ENCODE measurements around the gene CEP152. TPM values are rescaled to one million over a fixed set of nuclear protein-coding genes. Genes with fewer than 3 reads are reported as not detected.
A peak's percentile ranks its signal among the peaks of the same experiment; 100 is the strongest.
"Not testable (repeated sequence)": the region's sequence is repeated elsewhere in the genome, so short reads cannot be mapped to it uniquely, and the experiment has no call there.

Gene CEP152
- 28.9 and 43.2 TPM in 2 replicates for total RNA-seq (2014; rRNA removed; shearing (Covaris generic); ENCODE audit: low replicate concordance)

- peaks cover 51% of the 10 kb centered on the region for H3K79me2 ChIP-seq (ENCODE audit: low read length)
- peak within 1 kb of the TSS; percentile 83 for H3K9ac ChIP-seq (ENCODE audit: low read length)
- H3K9me3 ChIP-seq (ENCODE audit: low read length), result no peaks in the 10 kb centered on the region
- peak within 1 kb of the TSS; percentile 83 for H3K4me3 ChIP-seq (ENCODE audit: low read length)
- peaks cover 51% of the 10 kb centered on the region for H3K4me1 ChIP-seq (ENCODE audit: low read length)
- peaks cover 1% of the 10 kb centered on the region; the same call in 1 of the 2 replicates for H3K36me3 ChIP-seq (ENCODE audit: insufficient read depth, low read length)
- H3K4me2 ChIP-seq (ENCODE audit: low read depth, low read length, poor library complexity, severe bottlenecking), result peak within 1 kb of the TSS; percentile 98
- no peaks in the 10 kb centered on the region for H4K20me1 ChIP-seq (ENCODE audit: insufficient read depth, low read depth, low read length)
- DNase-seq, result peak; percentile 100
- H3K27ac ChIP-seq (ENCODE audit: low read length), result peak within 1 kb of the TSS; percentile 66
- no peaks in the 10 kb centered on the region for H3K27me3 ChIP-seq (ENCODE audit: low read length)
- no peaks in the 10 kb centered on the region for H3K9me2 ChIP-seq (replicated peaks; ENCODE audit: insufficient read depth, low read length)
- H2AFZ ChIP-seq (ENCODE audit: low read length), result peak within 1 kb of the TSS; percentile 96; the same call in 1 of the 2 replicates
These were observed at the start of gene CEP152 for GRCh38 chr15:48810414-48811324. TSS of gene CEP152 (minus strand) at chr15:48811069. CDS start at chr15:48805649, 5,420 bp downstream.

- Histone ChIP-seq H3K79me2 (ENCODE audit: low read length) (no peaks in the 10 kb centered on the region), H3K4me3 (ENCODE audit: low read length) (no peak overlapping the region), H3K9me3 (ENCODE audit: low read length) (no peaks in the 10 kb centered on the region), H3K9ac (ENCODE audit: low read length) (no peak overlapping the region), H3K9me2 (replicated peaks; ENCODE audit: insufficient read depth, low read length) (no peaks in the 10 kb centered on the region), H3K4me1 (ENCODE audit: low read length) (peaks cover 4% of the 10 kb centered on the region; the same call in 1 of the 2 replicates), H2AFZ (ENCODE audit: low read length) (no peak overlapping the region), H4K20me1 (ENCODE audit: insufficient read depth, low read depth, low read length) (no peaks in the 10 kb centered on the region), H3K36me3 (ENCODE audit: insufficient read depth, low read length) (no peaks in the 10 kb centered on the region), H3K27ac (ENCODE audit: low read length) (no peak overlapping the region), H3K4me2 (ENCODE audit: low read depth, low read length, poor library complexity, severe bottlenecking) (no peak overlapping the region), H3K27me3 (ENCODE audit: low read length) (no peaks in the 10 kb centered on the region)
- DNase-seq, result no peak
These were observed 48.6 kb upstream of the CEP152 start for GRCh38 chr15:48859426-48859825.

GRCh38 chr15:48858401-48858800 lies 47.5 kb upstream of the CEP152 start:
- H3K4me2 ChIP-seq (ENCODE audit: low read depth, low read length, poor library complexity, severe bottlenecking), result no peak overlapping the region
- H3K79me2 ChIP-seq (ENCODE audit: low read length), result no peaks in the 10 kb centered on the region
- H3K27me3 ChIP-seq (ENCODE audit: low read length), result no peaks in the 10 kb centered on the region
- no peaks in the 10 kb centered on the region for H3K36me3 ChIP-seq (ENCODE audit: insufficient read depth, low read length)
- H3K4me3 ChIP-seq (ENCODE audit: low read length), result no peak overlapping the region
- no peaks in the 10 kb centered on the region for H3K9me3 ChIP-seq (ENCODE audit: low read length)
- H3K27ac ChIP-seq (ENCODE audit: low read length), result no peak overlapping the region
- no peak overlapping the region for H3K9ac ChIP-seq (ENCODE audit: low read length)
- H2AFZ ChIP-seq (ENCODE audit: low read length), result no peak overlapping the region
- peaks cover 4% of the 10 kb centered on the region; the same call in 1 of the 2 replicates for H3K4me1 ChIP-seq (ENCODE audit: low read length)
- no peaks in the 10 kb centered on the region for H4K20me1 ChIP-seq (ENCODE audit: insufficient read depth, low read depth, low read length)
- DNase-seq, result no peak
- H3K9me2 ChIP-seq (replicated peaks; ENCODE audit: insufficient read depth, low read length), result no peaks in the 10 kb centered on the region

- no peaks in the 10 kb centered on the region for H3K79me2 ChIP-seq (ENCODE audit: low read length)
- H3K36me3 ChIP-seq (ENCODE audit: insufficient read depth, low read length), result no peaks in the 10 kb centered on the region
- H3K27me3 ChIP-seq (ENCODE audit: low read length), result no peaks in the 10 kb centered on the region
- H3K4me2 ChIP-seq (ENCODE audit: low read depth, low read length, poor library complexity, severe bottlenecking), result no peak overlapping the region
- no peak for DNase-seq
- no peak overlapping the region for H3K9ac ChIP-seq (ENCODE audit: low read length)
- no peak overlapping the region for H3K4me3 ChIP-seq (ENCODE audit: low read length)
- H3K27ac ChIP-seq (ENCODE audit: low read length), result no peak overlapping the region
- H3K9me2 ChIP-seq (replicated peaks; ENCODE audit: insufficient read depth, low read length), result no peaks in the 10 kb centered on the region
- no peaks in the 10 kb centered on the region for H3K9me3 ChIP-seq (ENCODE audit: low read length)
- no peaks in the 10 kb centered on the region for H4K20me1 ChIP-seq (ENCODE audit: insufficient read depth, low read depth, low read length)
- peaks cover 4% of the 10 kb centered on the region; the same call in 1 of the 2 replicates for H3K4me1 ChIP-seq (ENCODE audit: low read length)
- no peak overlapping the region for H2AFZ ChIP-seq (ENCODE audit: low read length)
These were observed 46.1 kb upstream of the CEP152 start for GRCh38 chr15:48856942-48857341.

- H4K20me1 ChIP-seq (ENCODE audit: insufficient read depth, low read depth, low read length), result no peaks in the 10 kb centered on the region
- no peak overlapping the region for H3K4me2 ChIP-seq (ENCODE audit: low read depth, low read length, poor library complexity, severe bottlenecking)
- no peaks in the 10 kb centered on the region for H3K79me2 ChIP-seq (ENCODE audit: low read length)
These were observed 44.9 kb upstream of the CEP152 start for GRCh38 chr15:48855501-48856440.

GRCh38 chr15:48854434-48854833 lies 43.6 kb upstream of the CEP152 start:
- not testable (repeated sequence) for H3K4me2 ChIP-seq (ENCODE audit: low read depth, low read length, poor library complexity, severe bottlenecking); H3K36me3 ChIP-seq (ENCODE audit: insufficient read depth, low read length); H4K20me1 ChIP-seq (ENCODE audit: insufficient read depth, low read depth, low read length); DNase-seq; H3K27ac ChIP-seq (ENCODE audit: low read length); H3K79me2 ChIP-seq (ENCODE audit: low read length); H2AFZ ChIP-seq (ENCODE audit: low read length); H3K9me2 ChIP-seq (replicated peaks; ENCODE audit: insufficient read depth, low read length); H3K4me3 ChIP-seq (ENCODE audit: low read length); H3K9ac ChIP-seq (ENCODE audit: low read length); H3K4me1 ChIP-seq (ENCODE audit: low read length); H3K9me3 ChIP-seq (ENCODE audit: low read length); H3K27me3 ChIP-seq (ENCODE audit: low read length)

More at GRCh38 chr15:48855501-48856440, 44.9 kb upstream of the CEP152 start:
- DNase-seq, result no peak
- Histone ChIP-seq H3K36me3 (ENCODE audit: insufficient read depth, low read length) (no peaks in the 10 kb centered on the region), H2AFZ (ENCODE audit: low read length) (no peak overlapping the region), H3K4me1 (ENCODE audit: low read length) (peaks cover 4% of the 10 kb centered on the region; the same call in 1 of the 2 replicates), H3K9me2 (replicated peaks; ENCODE audit: insufficient read depth, low read length) (no peaks in the 10 kb centered on the region), H3K9ac (ENCODE audit: low read length) (no peak overlapping the region), H3K27ac (ENCODE audit: low read length) (no peak overlapping the region), H3K4me3 (ENCODE audit: low read length) (no peak overlapping the region), H3K27me3 (ENCODE audit: low read length) (no peaks in the 10 kb centered on the region), H3K9me3 (ENCODE audit: low read length) (no peaks in the 10 kb centered on the region)

- no peak overlapping the region for H3K9ac ChIP-seq (ENCODE audit: low read length)
- no peaks in the 10 kb centered on the region for H3K9me3 ChIP-seq (ENCODE audit: low read length)
- no peaks in the 10 kb centered on the region for H3K79me2 ChIP-seq (ENCODE audit: low read length)
- H3K4me3 ChIP-seq (ENCODE audit: low read length), result no peak overlapping the region
- no peak overlapping the region for H3K4me2 ChIP-seq (ENCODE audit: low read depth, low read length, poor library complexity, severe bottlenecking)
- H3K4me1 ChIP-seq (ENCODE audit: low read length), result no peaks in the 10 kb centered on the region
- no peaks in the 10 kb centered on the region for H3K27me3 ChIP-seq (ENCODE audit: low read length)
- H3K36me3 ChIP-seq (ENCODE audit: insufficient read depth, low read length), result no peaks in the 10 kb centered on the region
- H4K20me1 ChIP-seq (ENCODE audit: insufficient read depth, low read depth, low read length), result no peaks in the 10 kb centered on the region
- no peak overlapping the region for H2AFZ ChIP-seq (ENCODE audit: low read length)
- no peak for DNase-seq
- H3K27ac ChIP-seq (ENCODE audit: low read length), result no peak overlapping the region
- H3K9me2 ChIP-seq (replicated peaks; ENCODE audit: insufficient read depth, low read length), result no peaks in the 10 kb centered on the region
These were observed 41.1 kb upstream of the CEP152 start for GRCh38 chr15:48851956-48852355.

- H3K9me3 ChIP-seq (ENCODE audit: low read length), result no peaks in the 10 kb centered on the region
- H2AFZ ChIP-seq (ENCODE audit: low read length), result peak overlapping the region; percentile 10; the same call in 1 of the 2 replicates
- H3K4me1 ChIP-seq (ENCODE audit: low read length), result no peaks in the 10 kb centered on the region
- H3K4me3 ChIP-seq (ENCODE audit: low read length), result no peak overlapping the region
- no peak overlapping the region for H3K4me2 ChIP-seq (ENCODE audit: low read depth, low read length, poor library complexity, severe bottlenecking)
- H3K27me3 ChIP-seq (ENCODE audit: low read length), result no peaks in the 10 kb centered on the region
- no peaks in the 10 kb centered on the region for H4K20me1 ChIP-seq (ENCODE audit: insufficient read depth, low read depth, low read length)
- H3K9me2 ChIP-seq (replicated peaks; ENCODE audit: insufficient read depth, low read length), result no peaks in the 10 kb centered on the region
- no peak overlapping the region for H3K27ac ChIP-seq (ENCODE audit: low read length)
- no peaks in the 10 kb centered on the region for H3K79me2 ChIP-seq (ENCODE audit: low read length)
- H3K36me3 ChIP-seq (ENCODE audit: insufficient read depth, low read length), result no peaks in the 10 kb centered on the region
- H3K9ac ChIP-seq (ENCODE audit: low read length), result no peak overlapping the region
- no peak for DNase-seq
These were observed 39.8 kb upstream of the CEP152 start for GRCh38 chr15:48850648-48851047.
